Cardiac muscle cell (in vitro differentiated cells and primary cell): ENCODE results near the gene BFSP2. TPM values are rescaled to one million over a fixed set of nuclear protein-coding genes. Genes with fewer than 3 reads are reported as not detected.

ENCODE experiments used
- DNase-seq, 2 donors: peaks; one replicate each; pipeline versions ENCODE4 v3.0.0 to v3.0.0-alpha.2; 2010 to 2017; ENCODE audit warnings: low read depth in 1 of 2, low spot score in 1 of 2
- H3K27ac ChIP-seq: fragments of 200-600 bp; sonication (generic); 2 replicates; pipeline ENCODE4 v1.5.1; 2016
- H3K27me3 ChIP-seq: fragments of 200-600 bp; sonication (generic); 2 replicates; pipeline ENCODE4 v1.6.0; 2016; ENCODE audit warnings: control low read depth
- H3K36me3 ChIP-seq: fragments of 200-600 bp; sonication (generic); 2 replicates; pipeline ENCODE4 v1.5.1; 2016; ENCODE audit warnings: control low read depth
- H3K4me1 ChIP-seq: fragments of 200-600 bp; sonication (generic); 2 replicates; pipeline ENCODE4 v1.8.1; 2017; ENCODE audit warnings: low read depth, mild to moderate bottlenecking, mixed run types
- H3K4me3 ChIP-seq: fragments of 200-600 bp; sonication (generic); 2 replicates; pipeline ENCODE4 v1.5.1; 2016; ENCODE audit warnings: mild to moderate bottlenecking
- H3K9me3 ChIP-seq: fragments of 200-600 bp; sonication (generic); 2 replicates; pipeline ENCODE4 v1.5.1; 2017; ENCODE audit warnings: low read depth, mild to moderate bottlenecking, control low read depth
- polyA plus RNA-seq: library from polyadenylated mRNA; unstranded; fragments of >200 nt; fragmentation: Nextera tagmentation; extraction: Ambion mirVana; gene quantifications from 2 replicates; pipeline ENCODE4 v1.2.1, GENCODE V29; 2016
- total RNA-seq: library from RNA; depleted of rRNA; stranded (reverse); fragments of >200 nt; gene quantifications from 2 replicates; pipeline ENCODE4 v1.2.3, GENCODE V29; 2016
- TF ChIP-seq, protein P1 (sequence below): IDR thresholded peaks from 2 replicates; pipeline ENCODE4 v1.5.1; 2012; ENCODE audit warnings: low read depth, mild to moderate bottlenecking, low read length

BFSP2 gene
- total and polyA plus RNA-seq, 2 experiments from 2014 or later, result not detected

- H3K4me3 ChIP-seq, result no peak overlapping the region
- no peaks in the 10 kb centered on the region for H3K36me3 ChIP-seq
- no peaks in the 10 kb centered on the region for H3K27me3 ChIP-seq
- TF ChIP-seq, protein P1, sequence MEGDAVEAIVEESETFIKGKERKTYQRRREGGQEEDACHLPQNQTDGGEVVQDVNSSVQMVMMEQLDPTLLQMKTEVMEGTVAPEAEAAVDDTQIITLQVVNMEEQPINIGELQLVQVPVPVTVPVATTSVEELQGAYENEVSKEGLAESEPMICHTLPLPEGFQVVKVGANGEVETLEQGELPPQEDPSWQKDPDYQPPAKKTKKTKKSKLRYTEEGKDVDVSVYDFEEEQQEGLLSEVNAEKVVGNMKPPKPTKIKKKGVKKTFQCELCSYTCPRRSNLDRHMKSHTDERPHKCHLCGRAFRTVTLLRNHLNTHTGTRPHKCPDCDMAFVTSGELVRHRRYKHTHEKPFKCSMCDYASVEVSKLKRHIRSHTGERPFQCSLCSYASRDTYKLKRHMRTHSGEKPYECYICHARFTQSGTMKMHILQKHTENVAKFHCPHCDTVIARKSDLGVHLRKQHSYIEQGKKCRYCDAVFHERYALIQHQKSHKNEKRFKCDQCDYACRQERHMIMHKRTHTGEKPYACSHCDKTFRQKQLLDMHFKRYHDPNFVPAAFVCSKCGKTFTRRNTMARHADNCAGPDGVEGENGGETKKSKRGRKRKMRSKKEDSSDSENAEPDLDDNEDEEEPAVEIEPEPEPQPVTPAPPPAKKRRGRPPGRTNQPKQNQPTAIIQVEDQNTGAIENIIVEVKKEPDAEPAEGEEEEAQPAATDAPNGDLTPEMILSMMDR, result no peak
- DNase-seq, result no peak
- H3K4me1 ChIP-seq, result no peaks in the 10 kb centered on the region
- H3K9me3 ChIP-seq, result no peaks in the 10 kb centered on the region
- H3K27ac ChIP-seq, result no peak overlapping the region
Measured at GRCh38 chr3:133424937-133425869, 25.3 kb downstream of the BFSP2 start.

DNA sequence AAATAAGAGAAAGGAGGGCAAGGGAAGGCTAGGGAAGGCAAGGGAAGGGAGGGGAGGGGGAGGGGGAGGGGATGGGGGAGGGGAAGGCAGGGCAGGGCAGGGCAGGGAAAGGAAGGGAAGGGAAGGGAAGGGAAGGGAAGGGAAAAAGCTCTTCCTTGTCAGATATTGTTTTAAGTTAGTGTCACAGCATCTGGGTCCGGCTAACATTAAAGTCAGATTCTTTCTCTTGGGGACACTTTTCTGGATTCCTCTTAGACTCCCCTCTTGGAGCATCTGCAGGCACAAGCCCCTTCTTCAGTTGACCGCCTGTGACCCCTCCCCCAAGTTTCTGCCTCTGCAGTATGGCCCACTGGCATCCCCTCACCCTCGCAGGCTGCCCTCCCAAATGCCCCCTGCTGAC, 26.0 kb downstream of the BFSP2 start:
- Histone ChIP-seq H3K36me3 (no peaks in the 10 kb centered on the region), H3K4me1 (no peaks in the 10 kb centered on the region), H3K27ac (no peak overlapping the region), H3K27me3 (no peaks in the 10 kb centered on the region), H3K9me3 (no peaks in the 10 kb centered on the region), H3K4me3 (no peak overlapping the region)
- no peak for DNase-seq
- TF ChIP-seq, protein P1, result no peak

- Histone ChIP-seq H3K4me1 (no peaks in the 10 kb centered on the region), H3K27ac (no peak overlapping the region), H3K4me3 (no peak overlapping the region), H3K9me3 (no peaks in the 10 kb centered on the region), H3K36me3 (no peaks in the 10 kb centered on the region), H3K27me3 (no peaks in the 10 kb centered on the region)
- DNase-seq, result peak in 1 of 2 donors; percentile 50
- TF ChIP-seq, protein P1, result no peak
Measured at GRCh38 chr3:133426721-133427120, 26.9 kb downstream of the BFSP2 start.

DNA sequence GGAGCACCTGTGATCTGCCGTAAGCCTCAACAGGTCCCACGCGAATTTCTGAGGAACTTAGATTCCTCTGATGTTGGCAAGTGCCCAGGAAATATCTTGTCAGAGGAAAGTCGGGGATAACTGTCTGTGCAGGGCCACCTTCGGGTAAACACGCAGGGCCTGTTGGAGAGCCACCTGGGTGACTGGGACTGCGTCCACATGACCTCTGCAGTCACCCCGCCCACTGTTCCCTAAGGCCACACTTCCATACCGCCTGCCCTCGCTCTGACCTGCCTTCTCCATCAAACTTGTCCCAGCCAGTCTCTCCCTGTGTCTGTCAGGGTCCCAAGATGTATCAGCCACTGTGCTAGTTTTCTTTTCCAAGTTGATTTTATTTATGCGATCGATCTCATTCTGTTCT, 28.7 kb downstream of the BFSP2 start:
- Histone ChIP-seq H3K36me3 (no peaks in the 10 kb centered on the region), H3K4me1 (no peaks in the 10 kb centered on the region), H3K27ac (no peak overlapping the region), H3K4me3 (no peak overlapping the region), H3K9me3 (no peaks in the 10 kb centered on the region), H3K27me3 (no peaks in the 10 kb centered on the region)
- TF ChIP-seq, protein P1, result no peak
- no peak for DNase-seq

DNA sequence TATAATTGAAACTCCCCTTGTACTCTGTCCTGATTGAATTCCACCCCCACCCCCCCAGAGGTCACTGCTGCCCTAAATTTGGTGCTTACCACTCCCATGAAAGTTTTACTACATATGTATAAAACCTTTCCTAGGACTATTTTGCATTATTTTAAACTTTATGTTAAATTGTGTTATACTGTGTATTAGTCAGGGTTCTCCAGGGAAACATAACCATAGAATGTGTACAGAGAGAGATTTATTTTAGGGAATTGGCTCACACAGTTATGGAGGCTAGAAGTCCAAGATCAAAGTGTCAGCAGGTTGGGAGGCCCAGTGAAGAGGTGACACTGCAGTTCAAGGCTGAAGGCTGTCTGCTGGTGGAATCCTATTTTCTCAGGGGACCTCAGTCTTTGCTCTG, 29.2 kb downstream of the BFSP2 start:
- TF ChIP-seq, protein P1, result no peak
- H3K27me3 ChIP-seq, result no peaks in the 10 kb centered on the region
- H3K4me1 ChIP-seq, result no peaks in the 10 kb centered on the region
- H3K36me3 ChIP-seq, result no peaks in the 10 kb centered on the region
- no peak for DNase-seq
- no peaks in the 10 kb centered on the region for H3K9me3 ChIP-seq
- H3K4me3 ChIP-seq, result no peak overlapping the region
- H3K27ac ChIP-seq, result no peak overlapping the region
